Liver (tissue), 3 donors: ENCODE results near the gene GNAS-AS1.

Experiments
- ATF3 ChIP-seq: IDR thresholded peaks from 2 replicates; pipeline ENCODE4 v1.6.1; 2016; ENCODE audit warnings: antibody characterized with exemption
- CTCF ChIP-seq: fragments of 150-350 bp; IDR thresholded peaks from 2 replicates; pipeline ENCODE4 v1.5.1; 2017; ENCODE audit warnings: improper control_type of control experiment, low read depth, low read length; ENCODE audit not compliant: missing input control
- JUND ChIP-seq, 2 donors: IDR thresholded peaks; 2 replicates each; pipeline ENCODE4 v1.6.1; 2016; ENCODE audit warnings: antibody characterized with exemption in 2 of 2
- MAX ChIP-seq: IDR thresholded peaks from 2 replicates; pipeline ENCODE4 v1.6.1; 2016; ENCODE audit warnings: antibody characterized with exemption
- RAD21 ChIP-seq, 2 donors: IDR thresholded peaks; 2 replicates each; pipeline ENCODE4 v1.6.1; 2016; ENCODE audit warnings: antibody characterized with exemption in 2 of 2, mild to moderate bottlenecking in 2 of 2
- REST ChIP-seq: IDR thresholded peaks from 2 replicates; pipeline ENCODE4 v1.6.1; 2016; ENCODE audit warnings: antibody characterized with exemption, mild to moderate bottlenecking
- TAF1 ChIP-seq: conservative IDR thresholded peaks from 2 replicates; pipeline ENCODE4 v1.6.1; 2016; ENCODE audit warnings: antibody characterized with exemption, mild to moderate bottlenecking
- YY1 ChIP-seq: IDR thresholded peaks from 2 replicates; pipeline ENCODE4 v1.6.1; 2016; ENCODE audit warnings: antibody characterized with exemption, mild to moderate bottlenecking
- donor health status: healthy.
- donor health status: healthy.

DNA sequence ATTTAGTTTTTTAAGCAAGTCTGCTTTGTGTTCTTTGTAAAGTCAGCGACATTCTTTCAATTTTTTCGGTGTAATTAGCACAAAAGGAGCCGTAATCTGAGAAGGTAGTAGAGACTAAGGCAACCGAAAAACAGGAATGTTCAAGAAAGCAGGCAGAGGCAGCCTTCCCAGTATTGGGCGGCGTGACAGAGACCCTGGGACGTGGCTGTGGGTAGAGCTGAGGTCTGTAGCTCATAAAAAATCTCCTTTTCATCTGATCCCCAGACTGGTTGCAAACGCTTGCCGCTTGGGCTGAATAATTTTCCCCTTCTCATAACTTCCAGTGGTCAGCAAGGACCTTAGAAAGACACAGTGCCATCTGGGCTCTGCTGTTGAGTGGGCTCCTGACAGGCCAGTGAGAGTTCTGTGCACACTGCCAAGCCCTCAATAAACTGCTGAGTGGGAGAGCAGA is 32.6 kb upstream of the GNAS-AS1 start:
- TF ChIP-seq MAX (no peak), CTCF (no peak), YY1 (no peak), RAD21 (IDR thresholded peaks at IDR 0.05) (no peak), TAF1 (no peak), ATF3 (no peak), REST (no peak), JUND (IDR thresholded peaks at IDR 0.05) (no peak)
